WERI-Rb-1 (cell line): Measurements from ENCODE around the gene STAT6.

Experiments
- DNase-seq: peaks from one replicate; pipeline ENCODE4 v3.0.0-alpha.2; 2020
- H3K27ac ChIP-seq: fragments of 250-450 bp; sonication (Bioruptor Pico); 2 replicates; pipeline ENCODE4 v1.5.1; 2020; ENCODE audit warnings: mild to moderate bottlenecking, moderate library complexity
- H3K27me3 ChIP-seq: fragments of 250-450 bp; sonication (Bioruptor Pico); 2 replicates; pipeline ENCODE4 v1.5.1; 2021; ENCODE audit warnings: mild to moderate bottlenecking, low read depth, moderate library complexity; ENCODE audit not compliant: insufficient read depth, severe bottlenecking
- H3K36me3 ChIP-seq: fragments of 250-450 bp; sonication (Bioruptor Pico); 2 replicates; pipeline ENCODE4 v1.5.1; 2020; ENCODE audit warnings: mild to moderate bottlenecking, moderate library complexity
- H3K4me3 ChIP-seq: 2 replicates; pipeline ENCODE4 v1.5.1; 2011; ENCODE audit warnings: low read depth, mild to moderate bottlenecking, control low read depth, low read length
- H3K9me3 ChIP-seq: fragments of 250-450 bp; sonication (Bioruptor Pico); 2 replicates; pipeline ENCODE4 v1.5.1; 2021; ENCODE audit warnings: mild to moderate bottlenecking, moderate library complexity; ENCODE audit not compliant: severe bottlenecking
- TF ChIP-seq, protein P1 (sequence below): IDR thresholded peaks from 2 replicates; pipeline ENCODE4 v1.5.1; 2011; ENCODE audit warnings: low read depth, mild to moderate bottlenecking, control low read depth, inconsistent platforms, low read length

Gene STAT6

DNA sequence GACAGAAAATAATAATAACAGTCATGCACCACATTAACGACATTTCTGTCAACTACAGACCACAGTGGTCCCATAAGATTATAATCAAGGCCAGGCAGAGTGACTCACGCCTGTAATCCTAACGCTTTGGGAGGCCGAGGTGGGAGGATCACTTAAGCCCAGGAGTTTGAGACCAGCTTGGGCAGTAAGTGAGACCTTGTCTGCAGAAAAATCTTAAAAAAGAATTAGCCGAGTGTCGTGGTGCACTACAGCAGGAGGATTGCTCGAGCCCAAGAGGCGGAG lies 13.7 kb downstream of the STAT6 start:
- no peak overlapping the region for H3K27ac ChIP-seq
- TF ChIP-seq, protein P1, sequence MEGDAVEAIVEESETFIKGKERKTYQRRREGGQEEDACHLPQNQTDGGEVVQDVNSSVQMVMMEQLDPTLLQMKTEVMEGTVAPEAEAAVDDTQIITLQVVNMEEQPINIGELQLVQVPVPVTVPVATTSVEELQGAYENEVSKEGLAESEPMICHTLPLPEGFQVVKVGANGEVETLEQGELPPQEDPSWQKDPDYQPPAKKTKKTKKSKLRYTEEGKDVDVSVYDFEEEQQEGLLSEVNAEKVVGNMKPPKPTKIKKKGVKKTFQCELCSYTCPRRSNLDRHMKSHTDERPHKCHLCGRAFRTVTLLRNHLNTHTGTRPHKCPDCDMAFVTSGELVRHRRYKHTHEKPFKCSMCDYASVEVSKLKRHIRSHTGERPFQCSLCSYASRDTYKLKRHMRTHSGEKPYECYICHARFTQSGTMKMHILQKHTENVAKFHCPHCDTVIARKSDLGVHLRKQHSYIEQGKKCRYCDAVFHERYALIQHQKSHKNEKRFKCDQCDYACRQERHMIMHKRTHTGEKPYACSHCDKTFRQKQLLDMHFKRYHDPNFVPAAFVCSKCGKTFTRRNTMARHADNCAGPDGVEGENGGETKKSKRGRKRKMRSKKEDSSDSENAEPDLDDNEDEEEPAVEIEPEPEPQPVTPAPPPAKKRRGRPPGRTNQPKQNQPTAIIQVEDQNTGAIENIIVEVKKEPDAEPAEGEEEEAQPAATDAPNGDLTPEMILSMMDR, result no peak
- DNase-seq, result no peak
- no peaks in the 10 kb centered on the region for H3K9me3 ChIP-seq
- no peaks in the 10 kb centered on the region for H3K27me3 ChIP-seq
- peaks cover 24% of the 10 kb centered on the region for H3K36me3 ChIP-seq
- H3K4me3 ChIP-seq, result no peak overlapping the region

DNA sequence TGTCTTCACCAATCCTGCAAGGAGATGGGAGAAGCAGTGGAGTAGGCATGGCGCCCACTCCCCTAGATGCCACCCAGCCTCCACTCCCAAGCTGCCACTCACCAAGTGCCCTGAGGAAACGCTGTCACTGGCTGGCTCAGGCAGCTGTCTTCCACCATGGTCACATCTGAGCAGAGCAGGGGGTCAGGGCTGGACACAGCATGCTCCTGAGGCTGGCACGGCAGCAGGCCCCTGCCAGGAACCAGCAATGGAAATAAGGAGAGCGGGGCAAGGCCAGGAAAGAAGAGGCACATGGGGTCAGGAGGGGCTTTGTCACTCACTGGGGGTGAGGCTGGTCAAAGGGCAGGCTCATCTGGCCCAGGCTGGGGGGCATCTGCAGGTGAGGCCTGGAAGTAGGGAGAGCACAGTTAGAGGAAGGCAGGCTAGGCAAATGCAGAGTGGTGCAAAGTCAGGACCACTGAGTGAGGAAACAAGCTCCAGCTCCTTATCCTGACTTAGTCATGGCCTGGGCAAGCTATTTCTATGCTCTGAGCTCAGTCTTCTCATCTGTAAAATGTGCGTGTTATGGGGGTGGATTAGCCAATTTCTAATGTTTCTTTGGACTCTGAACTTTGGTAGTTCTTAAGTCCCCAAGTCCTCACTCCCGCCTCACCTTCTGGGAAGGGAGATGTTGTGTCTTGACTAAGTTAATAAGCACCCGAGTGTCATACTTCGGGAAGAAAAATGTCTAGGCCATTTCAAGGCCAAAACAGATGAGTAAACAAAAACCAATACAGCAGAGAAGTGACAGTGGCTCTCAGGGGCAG lies 14.2 kb downstream of the STAT6 start:
- Histone ChIP-seq H3K9me3 (no peaks in the 10 kb centered on the region), H3K27ac (peak overlapping the region; percentile 56), H3K27me3 (no peaks in the 10 kb centered on the region), H3K36me3 (peaks cover 29% of the 10 kb centered on the region), H3K4me3 (no peak overlapping the region)
- DNase-seq, result no peak
- TF ChIP-seq, protein P1, result no peak

DNA sequence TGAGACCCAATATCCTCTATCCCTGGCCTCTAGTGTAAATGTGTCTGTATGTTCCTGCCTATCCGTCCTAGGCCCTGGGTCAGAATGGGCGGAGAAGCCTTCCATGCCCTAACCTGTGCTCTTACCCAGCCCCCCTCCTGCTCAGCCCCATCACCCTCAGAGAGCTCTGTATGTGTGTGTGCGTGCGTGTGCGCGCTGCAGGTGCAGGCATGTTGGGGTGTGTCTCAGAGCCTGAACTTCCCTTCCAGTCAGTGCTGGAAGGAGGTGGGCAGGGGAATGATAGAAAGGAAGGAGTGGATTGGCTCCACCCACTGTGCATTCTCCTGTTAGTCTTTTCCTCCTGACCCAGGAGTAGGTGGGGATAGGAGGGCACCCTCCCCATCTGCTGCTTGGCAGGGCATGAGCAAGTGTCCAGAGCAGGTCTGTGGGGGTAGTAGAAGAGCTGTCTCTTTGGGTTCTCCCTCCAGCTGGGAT lies 15.0 kb downstream of the STAT6 start:
- Histone ChIP-seq H3K27me3 (no peaks in the 10 kb centered on the region), H3K4me3 (no peak overlapping the region), H3K36me3 (peaks cover 38% of the 10 kb centered on the region), H3K27ac (peak overlapping the region; percentile 56), H3K9me3 (no peaks in the 10 kb centered on the region)
- peak; percentile 82 for DNase-seq
- TF ChIP-seq, protein P1, result no peak

DNA sequence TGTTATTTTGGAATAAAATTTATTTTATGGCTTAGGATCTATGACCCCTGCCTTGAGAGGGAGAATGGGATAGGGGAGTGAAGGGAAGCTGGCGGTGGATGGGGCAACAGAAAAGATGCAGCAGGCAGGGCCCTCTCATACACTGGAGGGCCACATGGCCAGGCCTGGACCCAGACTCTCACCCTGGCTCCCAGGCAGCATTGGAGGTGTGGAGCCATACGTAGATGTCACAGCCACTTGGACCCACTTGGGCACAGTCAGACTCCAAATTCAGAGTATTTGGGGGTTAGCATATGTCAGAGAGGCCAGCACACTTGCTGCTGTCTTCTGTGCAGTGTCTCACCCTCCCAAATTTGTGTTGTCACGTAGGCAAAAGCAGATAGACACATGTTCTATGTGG lies 15.7 kb downstream of the STAT6 start:
- H3K27me3 ChIP-seq, result no peaks in the 10 kb centered on the region
- peaks cover 45% of the 10 kb centered on the region for H3K36me3 ChIP-seq
- no peak overlapping the region for H3K4me3 ChIP-seq
- TF ChIP-seq, protein P1, result no peak
- H3K27ac ChIP-seq, result peak overlapping the region; percentile 56
- no peak for DNase-seq
- no peaks in the 10 kb centered on the region for H3K9me3 ChIP-seq

DNA sequence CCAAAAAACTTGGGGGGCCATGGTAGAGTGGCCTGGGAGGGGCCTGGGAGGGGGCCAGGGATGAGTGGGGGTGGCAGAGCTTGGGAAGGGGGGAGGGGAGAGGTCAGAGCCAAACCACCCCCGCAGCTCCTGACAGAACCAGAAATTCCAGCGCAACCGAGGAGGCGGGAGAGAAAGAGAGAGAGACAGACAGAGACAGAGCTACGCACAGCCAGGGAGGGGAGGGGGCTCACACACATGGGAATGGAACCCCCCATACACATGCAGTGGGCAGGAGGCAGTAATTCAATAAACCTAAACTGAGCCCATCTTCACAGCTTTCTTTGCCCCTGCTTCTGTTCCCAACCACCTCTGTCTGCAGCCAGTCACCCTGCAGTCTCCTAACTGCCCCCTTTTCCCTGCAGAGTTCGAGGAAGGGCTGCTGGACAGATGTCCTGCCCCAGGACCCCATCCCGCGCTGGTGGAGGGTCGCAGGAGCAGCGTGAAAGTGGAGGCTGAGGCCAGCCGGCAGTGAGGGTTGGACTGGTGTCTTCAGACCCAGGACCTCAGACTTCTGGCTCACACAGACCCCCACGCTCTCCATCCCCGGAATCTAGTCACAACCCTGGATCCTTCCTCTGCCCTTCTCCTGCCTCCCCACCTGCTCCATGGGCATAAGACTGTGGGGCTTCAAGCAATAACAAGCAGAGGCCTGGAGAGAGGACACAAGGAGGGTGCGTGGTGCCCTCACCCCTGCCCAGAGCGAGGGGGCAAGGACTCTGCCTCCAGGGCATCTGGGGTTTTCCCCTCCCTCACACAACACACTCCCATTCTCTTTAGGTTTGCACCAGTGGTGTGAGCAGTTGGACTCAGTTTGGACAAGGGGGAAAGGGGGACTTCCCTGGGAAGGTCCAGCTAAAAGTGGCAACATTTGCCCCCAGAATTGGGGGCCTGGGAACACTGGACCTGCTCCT lies 16.7 kb downstream of the STAT6 start:
- DNase-seq, result no peak
- no peaks in the 10 kb centered on the region for H3K27me3 ChIP-seq
- H3K9me3 ChIP-seq, result no peaks in the 10 kb centered on the region
- TF ChIP-seq, protein P1, result no peak
- no peak overlapping the region for H3K27ac ChIP-seq
- no peak overlapping the region for H3K4me3 ChIP-seq
- H3K36me3 ChIP-seq, result peaks cover 46% of the 10 kb centered on the region
